Measurements from ENCODE around the gene SPATA6L.

Gene SPATA6L

GRCh38 chr9:4576448-4576847 lies 89.8 kb downstream of the SPATA6L start:
- TF ChIP-seq SUZ12 (IDR thresholded peaks at IDR 0.05; ENCODE audit: extremely low read depth, insufficient read depth, insufficient read length), result no peak
- no peak for TF ChIP-seq ZNF274 (IDR thresholded peaks at IDR 0.05; ENCODE audit: low read depth, low read length)
- no peak for TF ChIP-seq YY1 (IDR thresholded peaks at IDR 0.05; ENCODE audit: insufficient read depth, insufficient read length)
- no peaks in the 10 kb centered on the region for H3K9me3 ChIP-seq (ENCODE audit: insufficient read depth, low read length)
- no peaks in the 10 kb centered on the region for H3K4me1 ChIP-seq (ENCODE audit: insufficient read depth, insufficient read length)
- H3K36me3 ChIP-seq (ENCODE audit: insufficient read depth, insufficient read length, low read length), result no peaks in the 10 kb centered on the region
- DNase-seq (ENCODE audit: low read depth, low spot score), result no peak
- H3K9ac ChIP-seq (ENCODE audit: insufficient read length, low read depth), result no peak overlapping the region
- H3K4me3 ChIP-seq (ENCODE audit: insufficient read length, low read depth), result no peak overlapping the region
- H3K27me3 ChIP-seq (ENCODE audit: insufficient read depth, insufficient read length), result no peaks in the 10 kb centered on the region

GRCh38 chr9:4575997-4576396 lies 90.3 kb downstream of the SPATA6L start:
- Histone ChIP-seq H3K9ac (ENCODE audit: insufficient read length, low read depth) (no peak overlapping the region), H3K4me1 (ENCODE audit: insufficient read depth, insufficient read length) (no peaks in the 10 kb centered on the region), H3K9me3 (ENCODE audit: insufficient read depth, low read length) (no peaks in the 10 kb centered on the region), H3K27me3 (ENCODE audit: insufficient read depth, insufficient read length) (no peaks in the 10 kb centered on the region), H3K4me3 (ENCODE audit: insufficient read length, low read depth) (no peak overlapping the region), H3K36me3 (ENCODE audit: insufficient read depth, insufficient read length, low read length) (no peaks in the 10 kb centered on the region)
- DNase-seq (ENCODE audit: low read depth, low spot score), result no peak
- TF ChIP-seq ZNF274 (IDR thresholded peaks at IDR 0.05; ENCODE audit: low read depth, low read length) (no peak), SUZ12 (IDR thresholded peaks at IDR 0.05; ENCODE audit: extremely low read depth, insufficient read depth, insufficient read length) (no peak), YY1 (IDR thresholded peaks at IDR 0.05; ENCODE audit: insufficient read depth, insufficient read length) (no peak)

GRCh38 chr9:4574657-4575243 lies 91.5 kb downstream of the SPATA6L start:
- no peaks in the 10 kb centered on the region for H3K27me3 ChIP-seq (ENCODE audit: insufficient read depth, insufficient read length)
- DNase-seq (ENCODE audit: low read depth, low spot score), result no peak
- no peaks in the 10 kb centered on the region for H3K4me1 ChIP-seq (ENCODE audit: insufficient read depth, insufficient read length)
- no peaks in the 10 kb centered on the region for H3K9me3 ChIP-seq (ENCODE audit: insufficient read depth, low read length)
- H3K4me3 ChIP-seq (ENCODE audit: insufficient read length, low read depth), result no peak overlapping the region
- H3K9ac ChIP-seq (ENCODE audit: insufficient read length, low read depth), result no peak overlapping the region
- no peaks in the 10 kb centered on the region for H3K36me3 ChIP-seq (ENCODE audit: insufficient read depth, insufficient read length, low read length)
- TF ChIP-seq ZNF274 (IDR thresholded peaks at IDR 0.05; ENCODE audit: low read depth, low read length) (no peak), SUZ12 (IDR thresholded peaks at IDR 0.05; ENCODE audit: extremely low read depth, insufficient read depth, insufficient read length) (no peak), YY1 (IDR thresholded peaks at IDR 0.05; ENCODE audit: insufficient read depth, insufficient read length) (no peak)

DNA sequence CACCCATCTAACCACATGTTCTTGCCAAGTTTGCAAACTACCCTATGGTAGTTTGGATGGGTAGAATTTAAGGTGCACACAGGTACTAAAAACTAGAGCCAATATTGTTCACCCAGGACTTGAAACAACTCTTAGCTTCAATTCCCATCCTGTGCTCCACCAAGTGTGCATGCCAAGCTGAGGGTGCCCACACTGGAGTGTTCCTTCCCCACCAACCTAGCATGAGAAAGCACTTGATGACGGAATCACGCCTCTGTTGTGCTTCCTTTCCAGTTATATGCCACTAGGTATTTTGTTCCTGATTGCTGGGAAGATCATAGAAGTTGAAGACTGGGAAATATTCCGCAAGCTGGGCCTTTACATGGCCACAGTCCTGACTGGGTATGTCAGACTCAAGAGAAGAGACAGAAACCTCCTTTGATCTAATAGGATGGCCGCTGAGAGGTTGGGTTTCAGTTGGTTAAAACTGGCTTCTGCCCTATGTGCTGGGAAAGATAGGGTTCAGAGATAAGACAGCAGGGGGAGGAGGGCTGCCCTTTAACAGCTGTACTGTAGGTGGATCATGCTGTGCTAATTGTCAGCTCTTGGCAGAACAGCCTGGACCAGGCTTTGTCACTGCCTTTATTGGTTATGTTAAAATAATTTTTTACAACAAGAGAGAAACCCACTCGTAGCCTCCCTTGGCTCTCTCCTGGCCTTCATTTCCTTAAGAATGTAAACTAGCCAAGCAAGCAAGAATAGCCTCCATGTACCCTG lies 92.5 kb downstream of the SPATA6L start:
- peak; percentile 15 for DNase-seq (ENCODE audit: low read depth, low spot score)
- no peak overlapping the region for H3K9ac ChIP-seq (ENCODE audit: insufficient read length, low read depth)
- no peaks in the 10 kb centered on the region for H3K27me3 ChIP-seq (ENCODE audit: insufficient read depth, insufficient read length)
- H3K36me3 ChIP-seq (ENCODE audit: insufficient read depth, insufficient read length, low read length), result no peaks in the 10 kb centered on the region
- H3K4me1 ChIP-seq (ENCODE audit: insufficient read depth, insufficient read length), result no peaks in the 10 kb centered on the region
- no peak overlapping the region for H3K4me3 ChIP-seq (ENCODE audit: insufficient read length, low read depth)
- TF ChIP-seq SUZ12 (IDR thresholded peaks at IDR 0.05; ENCODE audit: extremely low read depth, insufficient read depth, insufficient read length), result no peak
- H3K9me3 ChIP-seq (ENCODE audit: insufficient read depth, low read length), result no peaks in the 10 kb centered on the region

DNA sequence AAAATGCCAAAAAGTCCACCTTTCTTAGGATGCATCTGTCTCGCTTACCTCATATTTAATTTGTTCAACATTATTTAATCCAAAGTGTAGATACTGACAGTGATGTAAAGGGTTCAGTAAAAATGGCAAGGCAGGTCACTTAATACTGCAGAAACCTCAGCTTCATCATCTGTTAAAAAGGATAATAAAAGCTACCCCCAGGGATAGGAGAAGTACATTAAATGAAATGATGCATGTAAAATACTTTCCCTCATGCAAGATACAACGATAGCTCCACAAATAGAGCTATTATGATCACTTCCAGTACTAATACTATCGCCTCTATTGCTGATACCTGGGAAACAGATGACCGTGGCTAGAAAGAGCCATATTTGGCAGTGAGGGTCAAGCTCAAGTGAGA lies 93.1 kb downstream of the SPATA6L start:
- H3K9ac ChIP-seq (ENCODE audit: insufficient read length, low read depth), result no peak overlapping the region
- no peaks in the 10 kb centered on the region for H3K27me3 ChIP-seq (ENCODE audit: insufficient read depth, insufficient read length)
- no peaks in the 10 kb centered on the region for H3K4me1 ChIP-seq (ENCODE audit: insufficient read depth, insufficient read length)
- H3K9me3 ChIP-seq (ENCODE audit: insufficient read depth, low read length), result no peaks in the 10 kb centered on the region
- no peaks in the 10 kb centered on the region for H3K36me3 ChIP-seq (ENCODE audit: insufficient read depth, insufficient read length, low read length)
- no peak overlapping the region for H3K4me3 ChIP-seq (ENCODE audit: insufficient read length, low read depth)
- no peak for TF ChIP-seq SUZ12 (IDR thresholded peaks at IDR 0.05; ENCODE audit: extremely low read depth, insufficient read depth, insufficient read length)
- no peak for TF ChIP-seq ZNF274 (IDR thresholded peaks at IDR 0.05; ENCODE audit: low read depth, low read length)
- no peak for TF ChIP-seq YY1 (IDR thresholded peaks at IDR 0.05; ENCODE audit: insufficient read depth, insufficient read length)
- DNase-seq (ENCODE audit: low read depth, low spot score), result no peak

DNA sequence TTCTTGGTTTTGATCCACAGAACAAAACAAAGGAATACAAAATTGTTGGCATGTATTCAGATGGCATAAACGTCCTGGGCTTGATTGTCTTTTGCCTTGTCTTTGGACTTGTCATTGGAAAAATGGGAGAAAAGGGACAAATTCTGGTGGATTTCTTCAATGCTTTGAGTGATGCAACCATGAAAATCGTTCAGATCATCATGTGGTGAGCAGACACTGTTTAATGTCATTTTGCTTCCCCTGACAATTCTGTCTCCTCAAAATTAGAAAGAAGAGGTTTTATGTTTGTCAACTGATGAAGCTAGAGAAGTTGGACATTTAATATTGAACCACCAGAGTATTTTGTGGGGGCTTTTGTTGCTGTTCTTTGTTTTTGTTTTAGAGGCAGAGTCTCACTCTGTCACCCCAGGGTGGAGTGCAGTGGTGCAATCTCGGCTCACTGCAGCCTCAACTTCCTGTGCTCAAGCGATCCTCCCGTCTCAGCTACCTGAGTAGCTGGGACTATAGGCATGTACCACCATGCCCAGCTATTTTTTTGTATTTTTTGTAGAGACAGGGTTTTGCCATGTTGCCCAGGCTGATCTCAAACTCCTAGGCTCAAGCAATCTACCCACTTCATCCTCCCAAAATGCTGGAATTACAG lies 94.0 kb downstream of the SPATA6L start:
- TF ChIP-seq ZNF274 (IDR thresholded peaks at IDR 0.05; ENCODE audit: low read depth, low read length), result no peak
- TF ChIP-seq SUZ12 (IDR thresholded peaks at IDR 0.05; ENCODE audit: extremely low read depth, insufficient read depth, insufficient read length), result no peak
- no peak for TF ChIP-seq YY1 (IDR thresholded peaks at IDR 0.05; ENCODE audit: insufficient read depth, insufficient read length)
- Histone ChIP-seq H3K36me3 (ENCODE audit: insufficient read depth, insufficient read length, low read length) (no peaks in the 10 kb centered on the region), H3K4me3 (ENCODE audit: insufficient read length, low read depth) (no peak overlapping the region), H3K4me1 (ENCODE audit: insufficient read depth, insufficient read length) (no peaks in the 10 kb centered on the region), H3K9me3 (ENCODE audit: insufficient read depth, low read length) (no peaks in the 10 kb centered on the region), H3K9ac (ENCODE audit: insufficient read length, low read depth) (no peak overlapping the region), H3K27me3 (ENCODE audit: insufficient read depth, insufficient read length) (no peaks in the 10 kb centered on the region)
- DNase-seq (ENCODE audit: low read depth, low spot score), result no peak

DNA sequence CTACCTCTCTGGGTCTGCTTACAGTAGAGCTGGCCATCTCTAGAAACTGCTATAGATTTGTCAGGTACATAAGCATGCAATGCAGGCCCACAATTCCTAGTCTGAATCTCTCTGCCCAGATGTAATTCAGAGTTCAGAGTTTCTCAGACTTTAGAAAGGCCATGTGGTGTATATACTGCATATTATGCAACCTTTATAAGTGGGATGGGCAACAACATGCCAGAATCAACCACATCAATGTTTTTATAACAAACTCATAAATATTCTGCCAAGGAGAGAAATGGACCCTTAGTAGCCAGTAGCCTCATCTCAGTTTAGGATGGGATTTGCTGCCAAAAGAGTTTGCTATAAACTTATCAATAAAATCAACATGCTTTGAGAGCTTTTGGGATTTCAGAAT lies 97.2 kb downstream of the SPATA6L start:
- no peaks in the 10 kb centered on the region for H3K36me3 ChIP-seq (ENCODE audit: insufficient read depth, insufficient read length, low read length)
- DNase-seq (ENCODE audit: low read depth, low spot score), result no peak
- H3K4me1 ChIP-seq (ENCODE audit: insufficient read depth, insufficient read length), result no peaks in the 10 kb centered on the region
- TF ChIP-seq SUZ12 (IDR thresholded peaks at IDR 0.05; ENCODE audit: extremely low read depth, insufficient read depth, insufficient read length) (no peak), YY1 (IDR thresholded peaks at IDR 0.05; ENCODE audit: insufficient read depth, insufficient read length) (no peak), ZNF274 (IDR thresholded peaks at IDR 0.05; ENCODE audit: low read depth, low read length) (no peak)
- H3K9ac ChIP-seq (ENCODE audit: insufficient read length, low read depth), result no peak overlapping the region
- H3K4me3 ChIP-seq (ENCODE audit: insufficient read length, low read depth), result no peak overlapping the region
- no peaks in the 10 kb centered on the region for H3K27me3 ChIP-seq (ENCODE audit: insufficient read depth, insufficient read length)
- no peaks in the 10 kb centered on the region; the same call in 1 of the 2 replicates for H3K9me3 ChIP-seq (ENCODE audit: insufficient read depth, low read length)
